K562 (cell line): ENCODE results near the gene ZNF121. TPM values are rescaled to one million over a fixed set of nuclear protein-coding genes. Genes with fewer than 3 reads are reported as not detected.

ENCODE experiments used
- ATAC-seq: fragments of 200-7000 bp; cut with Tn5 transposase; 3 replicates; pipeline ENCODE4 v1.9.1; 2020; ENCODE audit warnings: moderate library complexity
- BruUV-seq: library from RNA; stranded (reverse); fragments of 400-500 nt; replicated peaks from 2 replicates; lab custom pipeline; 2021; lab: Mats Ljungman, UMichigan
- CTCF ChIA-PET: fragments of 300-600 bp; formaldehyde crosslinking; extraction: SDS; loops from one replicate; lab custom pipeline; 2021; ENCODE audit warnings: low intra/inter-chr PET ratio; lab: Yijun Ruan, JAX
- POLR2A ChIA-PET: fragments of 300-600, 350-650 bp; sonication (Branson Sonifier 250); formaldehyde crosslinking; extraction: SDS; loops from one replicate; lab custom pipeline; 2021; ENCODE audit warnings: antibody characterized with exemption, inconsistent platforms; lab: Yijun Ruan, JAX
- DNase-seq, 4 experiments: peaks; one replicate each; pipeline versions ENCODE4 v3.0.0 to v3.0.0-alpha.2; 2011 to 2018; ENCODE audit warnings: low spot score in 3 of 4, mixed read lengths in 3 of 4; ENCODE audit errors: extremely low read depth in 1 of 4
- FAIRE-seq: peaks from 2 replicates; lab custom pipeline; 2011; peaks lifted over from hg19 to GRCh38; lab: Jason Lieb, UNC
- H2AFZ ChIP-seq: 2 replicates; pipeline ENCODE4 v1.6.0; 2011; ENCODE audit warnings: low read depth, low read length, control low read depth, inconsistent platforms
- H3K27ac ChIP-seq: fragments of 200-600 bp; 3 replicates; pipeline ENCODE4 v1.8.0; 2011; ENCODE audit warnings: low read depth, mild to moderate bottlenecking, control low read depth, inconsistent platforms, low read length, moderate library complexity, mixed read lengths; ENCODE audit errors: extremely low read depth
- H3K27me3 ChIP-seq, 2 experiments: fragments of 300-600 bp in 1 of 2; 2 replicates in 1 of 2; 3 replicates in 1 of 2; pipeline versions ENCODE4 v1.6.0 to v1.8.0; 2011; ENCODE audit warnings: inconsistent platforms in 2 of 2, low read length in 2 of 2, mild to moderate bottlenecking in 1 of 2, mixed read lengths in 1 of 2, moderate library complexity in 1 of 2; ENCODE audit not compliant: control insufficient read depth in 2 of 2, insufficient read depth in 2 of 2
- H3K36me3 ChIP-seq: fragments of 300-600 bp; 3 replicates; pipeline ENCODE4 v1.8.0; 2011; ENCODE audit warnings: mild to moderate bottlenecking, low read length, inconsistent platforms; ENCODE audit not compliant: control insufficient read depth, insufficient read depth
- H3K4me1 ChIP-seq, 2 experiments: fragments of 200-600 bp in 1 of 2; replicated peaks in 1 of 2; 2 replicates in 1 of 2; 3 replicates in 1 of 2; pipeline versions ENCODE4 v1.5.1 to v1.8.0; 2011; ENCODE audit warnings: inconsistent platforms in 2 of 2, low read length in 2 of 2, mild to moderate bottlenecking in 1 of 2, mixed read lengths in 1 of 2, moderate library complexity in 1 of 2; ENCODE audit not compliant: control insufficient read depth in 2 of 2, insufficient read depth in 2 of 2
- H3K4me2 ChIP-seq: 2 replicates; pipeline ENCODE4 v1.6.1; 2011; ENCODE audit warnings: low read length, control low read depth, inconsistent platforms, mixed read lengths; ENCODE audit not compliant: insufficient read depth
- H3K4me3 ChIP-seq: fragments of 200-600 bp; sonication (generic), shearing (Covaris generic); 2 replicates; pipeline ENCODE4 v1.5.1; 2016; ENCODE audit warnings: control low read depth, inconsistent platforms
- H3K79me2 ChIP-seq: fragments of 200-600 bp; 3 replicates; pipeline ENCODE4 v1.8.0; 2011; ENCODE audit warnings: low read length, inconsistent platforms; ENCODE audit not compliant: control insufficient read depth, insufficient read depth
- H3K9ac ChIP-seq, 2 experiments: 2 replicates each; pipeline versions ENCODE4 v1.6.0 to v1.6.1; 2011; ENCODE audit warnings: low read depth in 2 of 2, low read length in 2 of 2, control low read depth in 1 of 2, inconsistent platforms in 1 of 2, mild to moderate bottlenecking in 1 of 2, mixed read lengths in 1 of 2; ENCODE audit not compliant: insufficient read depth in 1 of 2
- H3K9me1 ChIP-seq: one replicate; pipeline ENCODE4 v1.6.0; 2011; ENCODE audit warnings: inconsistent platforms, mild to moderate bottlenecking, low read length, moderate library complexity; ENCODE audit not compliant: control insufficient read depth, insufficient read depth
- H3K9me3 ChIP-seq: replicated peaks from 2 replicates; pipeline ENCODE4 v1.5.1; 2011; ENCODE audit warnings: low read depth, low read length, inconsistent platforms; ENCODE audit not compliant: control insufficient read depth, insufficient read depth
- H4K20me1 ChIP-seq: replicated peaks from 2 replicates; pipeline ENCODE4 v1.6.1; 2011; ENCODE audit warnings: low read length, inconsistent platforms, mixed read lengths; ENCODE audit not compliant: control insufficient read depth, insufficient read depth
- CBX1 ChIP-seq: sonication (generic); IDR thresholded peaks from 2 replicates; pipeline ENCODE4 v1.6.1; 2016; ENCODE audit warnings: antibody characterized with exemption, low read depth, mild to moderate bottlenecking
- CBX5 ChIP-seq: IDR thresholded peaks from 2 replicates; pipeline ENCODE4 v1.6.1; 2014; ENCODE audit warnings: low read depth, borderline replicate concordance
- CCNT2 ChIP-seq: IDR thresholded peaks from 2 replicates; pipeline ENCODE4 v1.6.1; 2011; ENCODE audit warnings: borderline replicate concordance, low read depth, mild to moderate bottlenecking, moderate library complexity, mixed read lengths, low read length; ENCODE audit not compliant: insufficient read length; ENCODE audit errors: extremely low read depth
- JUNB ChIP-seq: fragments of 450-650 bp; formaldehyde crosslinking; conservative IDR thresholded peaks from 2 replicates; pipeline ENCODE4 v1.4.0; 2020; ENCODE audit warnings: mild to moderate bottlenecking
- SOX6 ChIP-seq: fragments of 450-650 bp; IDR thresholded peaks from 2 replicates; pipeline ENCODE4 v1.6.1; 2014; ENCODE audit warnings: mild to moderate bottlenecking
- TEAD2 ChIP-seq: fragments of 450-650 bp; IDR thresholded peaks from 2 replicates; pipeline ENCODE4 v1.6.1; 2016; ENCODE audit warnings: missing genetic modification characterization, control low read depth, missing compliant biosample characterization
- TEAD4 ChIP-seq, 2 experiments: sonication (generic) in 1 of 2; formaldehyde crosslinking in 1 of 2; IDR thresholded peaks; 2 replicates each; pipeline versions ENCODE4 v1.6.1 to v1.8.0; 2012 to 2022; ENCODE audit warnings: borderline replicate concordance in 1 of 2, inconsistent platforms in 1 of 2, low read length in 1 of 2, mild to moderate bottlenecking in 1 of 2, missing genetic modification reagents in 1 of 2
- TRIM28 ChIP-seq: fragments of 450-650 bp; IDR thresholded peaks from 2 replicates; pipeline ENCODE4 v1.6.1; 2017
- XRCC3 ChIP-seq: fragments of 450-650 bp; IDR thresholded peaks from 2 replicates; pipeline ENCODE4 v1.6.1; 2017; ENCODE audit warnings: mild to moderate bottlenecking, moderate library complexity
- ZEB2 ChIP-seq: fragments of 450-650 bp; IDR thresholded peaks from 2 replicates; pipeline ENCODE4 v1.6.1; 2016
- ZNF274 ChIP-seq: IDR thresholded peaks from 2 replicates; pipeline ENCODE4 v1.6.1; 2011; ENCODE audit warnings: low read depth, mild to moderate bottlenecking, low read length, moderate library complexity, borderline replicate concordance
- ZNF75A ChIP-seq: fragments of 450-650 bp; formaldehyde crosslinking; IDR thresholded peaks from 2 replicates; pipeline ENCODE4 v1.4.0; 2020; ENCODE audit warnings: mild to moderate bottlenecking
- WGBS: fragments of 100-300 bp; shearing (Covaris generic); methylation state at CpG from one replicate; pipeline ENCODE4 v1.1.6; 2016; ENCODE audit warnings: low coverage, mixed read lengths; ENCODE audit not compliant: insufficient coverage; ENCODE audit errors: missing lambda C conversion rate; 5-methylcytosine and 5-hydroxymethylcytosine counted together
- in situ Hi-C: fragments of 300-500 bp; cut with MboI; formaldehyde crosslinking; loops from 4 replicates; pipeline ENCODE4 v1.15.0; 2018; ENCODE audit warnings: inconsistent platforms, mixed read lengths
- intact Hi-C: fragments of 100-400 bp; cut with micrococcal nuclease; formaldehyde crosslinking; loops from 2 replicates; pipeline ENCODE4 v1.14.2; 2022
- polyA plus RNA-seq, 8 experiments: library from polyadenylated mRNA; depleted of rRNA in 4 of 8; stranded (reverse) in 5 of 8; unstranded in 3 of 8; fragments of >200 nt; fragmentation: Nextera tagmentation in 2 of 8; fragmentation: Illumina TruSeq in 1 of 8; extraction: Ambion mirVana in 2 of 8; extraction: Trizol in 1 of 8; gene quantifications; 2 replicates each; pipeline versions ENCODE4 v1.2.1 to v1.2.3, GENCODE V29; 2011 to 2014; ENCODE audit warnings: inconsistent platforms in 1 of 8, missing spikeins in 1 of 8
- total RNA-seq, 7 experiments: library from RNA; depleted of rRNA in 6 of 7; stranded (reverse); fragments of >200 nt in 6 of 7; fragmentation: Illumina TruSeq in 2 of 7; extraction: Trizol in 2 of 7; gene quantifications; 2 replicates each; pipeline versions ENCODE4 v1.2.1 to v1.2.3, GENCODE V29; 2011 to 2021; ENCODE audit warnings: low replicate concordance in 1 of 7
- TF ChIP-seq, protein P1 (sequence below): conservative IDR thresholded peaks from 2 replicates; pipeline ENCODE4 v1.6.1; 2011; ENCODE audit warnings: low read depth, mild to moderate bottlenecking, low read length; ENCODE audit not compliant: control insufficient read depth
- TF ChIP-seq, protein P2 (sequence below): fragments of 450-650 bp; IDR thresholded peaks from 2 replicates; pipeline ENCODE4 v1.6.1; 2018; ENCODE audit warnings: mild to moderate bottlenecking, low read depth; ENCODE audit not compliant: partially characterized antibody
- TF ChIP-seq, protein P3 (sequence below): sonication (generic); formaldehyde crosslinking; IDR thresholded peaks from 2 replicates; pipeline ENCODE4 v1.8.0; 2022; ENCODE audit warnings: mild to moderate bottlenecking, missing genetic modification reagents, borderline replicate concordance
- TF ChIP-seq, protein P4 (sequence below), 2 experiments: fragments of 450-650 bp in 1 of 2; sonication (generic) in 1 of 2; formaldehyde crosslinking in 1 of 2; IDR thresholded peaks in 1 of 2; conservative IDR thresholded peaks in 1 of 2; 2 replicates each; pipeline versions ENCODE4 v1.6.1 to v1.8.1; 2016 to 2023; ENCODE audit warnings: mild to moderate bottlenecking in 2 of 2, moderate library complexity in 2 of 2, inconsistent platforms in 1 of 2, missing genetic modification reagents in 1 of 2

Gene ZNF121
- total and polyA plus RNA-seq, 9 of the 15 experiments (the other 6 are each of a cell fraction or from before 2014, with no cell fraction given) = 14.6 to 115 (median 33.4) TPM

DNA sequence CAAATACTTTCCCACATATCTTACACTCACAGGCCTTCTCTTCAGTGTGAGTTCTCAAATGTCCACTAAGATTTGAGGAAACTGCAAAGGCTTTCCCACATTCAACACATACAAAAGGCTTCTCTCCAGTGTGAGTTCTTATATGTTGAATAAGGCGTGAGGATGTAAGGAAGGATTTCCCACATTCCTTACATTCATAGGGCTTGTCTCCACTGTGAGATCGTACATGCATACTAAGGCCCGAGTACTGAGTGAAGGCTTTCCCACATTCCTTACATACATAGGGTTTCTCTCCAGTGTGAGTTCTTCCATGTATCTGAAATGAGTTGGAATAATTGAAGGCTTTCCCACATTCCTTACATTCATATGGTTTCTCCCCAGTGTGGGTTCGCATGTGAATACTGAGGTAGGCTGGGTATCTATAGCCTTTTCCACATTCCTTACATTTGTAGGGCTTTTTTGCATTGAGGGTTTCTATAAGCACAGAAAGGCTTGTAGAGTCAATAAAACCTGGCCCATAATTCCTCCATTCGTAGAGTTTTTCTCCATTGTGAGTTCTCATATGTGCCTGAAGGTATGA lies 55.5 kb downstream of the ZNF121 start:
- Histone ChIP-seq H3K9me3 (peaks cover 52% of the 10 kb centered on the region), H4K20me1 (no peaks in the 10 kb centered on the region), H3K79me2 (no peaks in the 10 kb centered on the region), H3K4me1 (no peaks in the 10 kb centered on the region), H3K9me1 (no peaks in the 10 kb centered on the region), H3K4me3 (no peak overlapping the region), H3K27me3 (no peaks in the 10 kb centered on the region), H2AFZ (no peak overlapping the region), H3K27ac (no peak overlapping the region), H3K36me3 (peaks cover 53% of the 10 kb centered on the region), H3K4me2 (no peak overlapping the region), H3K9ac (no peak overlapping the region)
- intact Hi-C loops = no loop called here
- 100% methylated on average over 5 of the region's 5 CpGs for WGBS
- DNase-seq = no peak
- in situ Hi-C loops = no loop called here
- POLR2A ChIA-PET = no interaction called here
- FAIRE-seq = no peak
- BruUV-seq = TSS peak; percentile 11
- CTCF ChIA-PET = no interaction called here
- ATAC-seq = no peak
- peak; percentile 88 for TF ChIP-seq XRCC3
- no peak for TF ChIP-seq CCNT2
- TF ChIP-seq, protein P1, sequence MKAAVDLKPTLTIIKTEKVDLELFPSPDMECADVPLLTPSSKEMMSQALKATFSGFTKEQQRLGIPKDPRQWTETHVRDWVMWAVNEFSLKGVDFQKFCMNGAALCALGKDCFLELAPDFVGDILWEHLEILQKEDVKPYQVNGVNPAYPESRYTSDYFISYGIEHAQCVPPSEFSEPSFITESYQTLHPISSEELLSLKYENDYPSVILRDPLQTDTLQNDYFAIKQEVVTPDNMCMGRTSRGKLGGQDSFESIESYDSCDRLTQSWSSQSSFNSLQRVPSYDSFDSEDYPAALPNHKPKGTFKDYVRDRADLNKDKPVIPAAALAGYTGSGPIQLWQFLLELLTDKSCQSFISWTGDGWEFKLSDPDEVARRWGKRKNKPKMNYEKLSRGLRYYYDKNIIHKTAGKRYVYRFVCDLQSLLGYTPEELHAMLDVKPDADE = no peak
- TF ChIP-seq, protein P2, sequence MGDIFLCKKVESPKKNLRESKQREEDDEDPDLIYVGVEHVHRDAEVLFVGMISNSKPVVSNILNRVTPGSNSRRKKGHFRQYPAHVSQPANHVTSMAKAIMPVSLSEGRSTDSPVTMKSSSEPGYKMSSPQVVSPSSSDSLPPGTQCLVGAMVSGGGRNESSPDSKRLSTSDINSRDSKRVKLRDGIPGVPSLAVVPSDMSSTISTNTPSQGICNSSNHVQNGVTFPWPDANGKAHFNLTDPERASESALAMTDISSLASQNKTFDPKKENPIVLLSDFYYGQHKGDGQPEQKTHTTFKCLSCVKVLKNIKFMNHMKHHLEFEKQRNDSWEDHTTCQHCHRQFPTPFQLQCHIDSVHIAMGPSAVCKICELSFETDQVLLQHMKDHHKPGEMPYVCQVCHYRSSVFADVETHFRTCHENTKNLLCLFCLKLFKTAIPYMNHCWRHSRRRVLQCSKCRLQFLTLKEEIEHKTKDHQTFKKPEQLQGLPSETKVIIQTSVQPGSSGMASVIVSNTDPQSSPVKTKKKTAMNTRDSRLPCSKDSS = peak; percentile 95
- TF ChIP-seq SOX6 = 0 out of 2 replicates have a peak, but pooled peaks have one; percentile 41
- peak; percentile 52; the same call in 1 of the 2 replicates for TF ChIP-seq TEAD4 (IDR thresholded peaks at IDR 0.05; ENCODE audit: low read length)
- no peak for TF ChIP-seq TEAD4 (CRISPR knock-in tag; IDR thresholded peaks at IDR 0.05; ENCODE audit: borderline replicate concordance)
- TF ChIP-seq, protein P3, sequence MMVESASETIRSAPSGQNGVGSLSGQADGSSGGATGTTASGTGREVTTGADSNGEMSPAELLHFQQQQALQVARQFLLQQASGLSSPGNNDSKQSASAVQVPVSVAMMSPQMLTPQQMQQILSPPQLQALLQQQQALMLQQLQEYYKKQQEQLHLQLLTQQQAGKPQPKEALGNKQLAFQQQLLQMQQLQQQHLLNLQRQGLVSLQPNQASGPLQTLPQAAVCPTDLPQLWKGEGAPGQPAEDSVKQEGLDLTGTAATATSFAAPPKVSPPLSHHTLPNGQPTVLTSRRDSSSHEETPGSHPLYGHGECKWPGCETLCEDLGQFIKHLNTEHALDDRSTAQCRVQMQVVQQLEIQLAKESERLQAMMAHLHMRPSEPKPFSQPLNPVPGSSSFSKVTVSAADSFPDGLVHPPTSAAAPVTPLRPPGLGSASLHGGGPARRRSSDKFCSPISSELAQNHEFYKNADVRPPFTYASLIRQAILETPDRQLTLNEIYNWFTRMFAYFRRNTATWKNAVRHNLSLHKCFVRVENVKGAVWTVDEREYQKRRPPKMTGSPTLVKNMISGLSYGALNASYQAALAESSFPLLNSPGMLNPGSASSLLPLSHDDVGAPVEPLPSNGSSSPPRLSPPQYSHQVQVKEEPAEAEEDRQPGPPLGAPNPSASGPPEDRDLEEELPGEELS (CRISPR knock-in tag) = no peak
- peak; percentile 52; the same call in 1 of the 2 replicates for TF ChIP-seq ZEB2
- TF ChIP-seq, protein P4, sequence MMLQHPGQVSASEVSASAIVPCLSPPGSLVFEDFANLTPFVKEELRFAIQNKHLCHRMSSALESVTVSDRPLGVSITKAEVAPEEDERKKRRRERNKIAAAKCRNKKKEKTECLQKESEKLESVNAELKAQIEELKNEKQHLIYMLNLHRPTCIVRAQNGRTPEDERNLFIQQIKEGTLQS (IDR thresholded peaks at IDR 0.05) = 0 out of 2 replicates have a peak, but pooled peaks have one; percentile 12
- TF ChIP-seq, protein P4 (CRISPR knock-in tag; conservative IDR thresholded peaks at IDR 0.05) = no peak
- peak; percentile 97 for TF ChIP-seq ZNF274
- peak; percentile 98 for TF ChIP-seq ZNF75A (CRISPR knock-in tag)
- TF ChIP-seq JUNB (CRISPR knock-in tag) = no peak
- peak; percentile 95 for TF ChIP-seq TRIM28
- TF ChIP-seq CBX1 = peak; percentile 77; the same call in 1 of the 2 replicates
- peak; percentile 60; the same call in 1 of the 2 replicates for TF ChIP-seq TEAD2 (tag)
- peak; percentile 86 for TF ChIP-seq CBX5
